Stimulated activated naive CD8-positive, alpha-beta T cell treated with anti-CD3 and anti-CD28 coated beads, Interleukin-15, Interleukin-2, amounts not matched to agents 100 ng/mL and 50 ng/mL, for 24 hours (primary cell): ENCODE measurements around the gene ZNF718.
A peak's percentile ranks its signal among the peaks of the same experiment; 100 is the strongest.
"Not testable (repeated sequence)": the region's sequence is repeated elsewhere in the genome, so short reads cannot be mapped to it uniquely, and the experiment has no call there.

Experiments
- H3K27ac Mint-ChIP-seq: one replicate; pipeline ENCODE4 v1.8.0; 2021; ENCODE audit warnings: mild to moderate bottlenecking, mixed read lengths
- H3K27me3 Mint-ChIP-seq: one replicate; pipeline ENCODE4 v1.8.0; 2021; ENCODE audit warnings: mixed read lengths
- H3K36me3 Mint-ChIP-seq: one replicate; pipeline ENCODE4 v1.8.0; 2021; ENCODE audit warnings: low read depth, mixed read lengths
- H3K4me1 Mint-ChIP-seq: one replicate; pipeline ENCODE4 v1.8.0; 2021; ENCODE audit warnings: low read depth, mixed read lengths
- H3K4me3 Mint-ChIP-seq: one replicate; pipeline ENCODE4 v1.8.0; 2021; ENCODE audit warnings: mild to moderate bottlenecking, mixed read lengths
- H3K9me3 Mint-ChIP-seq: one replicate; pipeline ENCODE4 v1.8.0; 2021; ENCODE audit warnings: mixed read lengths

ZNF718 gene

DNA sequence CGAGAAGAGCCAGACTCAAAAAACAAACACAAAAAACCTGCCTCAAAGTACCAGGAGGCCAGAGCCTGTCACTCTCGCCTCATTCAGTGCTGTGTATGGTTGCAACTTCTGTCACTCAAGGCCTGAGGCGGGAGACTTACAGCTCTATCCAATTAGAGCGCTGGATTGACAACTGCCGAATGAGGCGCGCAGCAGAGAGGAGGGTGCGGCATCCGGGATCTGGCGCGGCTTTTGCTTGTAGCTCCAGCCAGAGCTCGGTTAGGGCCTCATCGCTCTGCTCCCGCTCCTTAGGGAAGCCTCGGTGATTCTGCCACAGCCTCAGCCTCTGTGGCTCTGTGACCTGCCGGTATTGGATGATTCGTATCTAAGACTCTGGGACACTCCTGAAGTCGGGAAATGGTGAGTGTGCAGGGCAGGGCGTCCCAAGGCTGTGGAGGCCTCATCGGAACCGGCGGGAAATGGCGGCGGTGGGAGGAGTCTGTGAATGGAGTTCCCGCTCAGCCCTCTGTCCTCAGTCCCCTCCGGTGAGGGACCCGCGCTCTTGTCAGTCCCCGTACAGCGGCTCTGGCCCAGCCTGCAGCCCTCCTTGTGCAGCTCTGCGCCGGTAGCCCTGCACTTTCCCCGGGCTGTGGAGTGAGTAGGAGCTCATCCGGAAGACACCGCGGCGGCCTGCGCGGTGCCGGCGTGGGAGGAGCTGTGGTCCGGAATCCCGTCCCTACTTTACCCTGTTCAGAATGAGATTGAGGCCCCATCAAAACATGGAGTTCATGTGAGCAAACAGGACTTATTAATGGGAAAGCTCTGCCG, at the start of gene ZNF718:
ZNF718 (plus strand) TSS at position 227 of the 807 bp plus-strand sequence; CDS start at position 397, 170 bp downstream.
- H3K27me3 Mint-ChIP-seq: no peaks in the 10 kb centered on the region
- H3K36me3 Mint-ChIP-seq: peaks cover 66% of the 10 kb centered on the region
- peaks cover 11% of the 10 kb centered on the region for H3K9me3 Mint-ChIP-seq
- peak within 1 kb of the TSS; percentile 99 for H3K27ac Mint-ChIP-seq
- peak within 1 kb of the TSS; percentile 99 for H3K4me3 Mint-ChIP-seq
- H3K4me1 Mint-ChIP-seq: peaks cover 37% of the 10 kb centered on the region

GRCh38 chr4:85951-86350, 38.4 kb upstream of the ZNF718 start:
- H3K9me3 Mint-ChIP-seq: peaks cover 63% of the 10 kb centered on the region
- H3K27ac Mint-ChIP-seq: no peak overlapping the region
- H3K4me3 Mint-ChIP-seq: no peak overlapping the region
- H3K4me1 Mint-ChIP-seq: no peaks in the 10 kb centered on the region
- peaks cover 77% of the 10 kb centered on the region for H3K36me3 Mint-ChIP-seq
- H3K27me3 Mint-ChIP-seq: no peaks in the 10 kb centered on the region

DNA sequence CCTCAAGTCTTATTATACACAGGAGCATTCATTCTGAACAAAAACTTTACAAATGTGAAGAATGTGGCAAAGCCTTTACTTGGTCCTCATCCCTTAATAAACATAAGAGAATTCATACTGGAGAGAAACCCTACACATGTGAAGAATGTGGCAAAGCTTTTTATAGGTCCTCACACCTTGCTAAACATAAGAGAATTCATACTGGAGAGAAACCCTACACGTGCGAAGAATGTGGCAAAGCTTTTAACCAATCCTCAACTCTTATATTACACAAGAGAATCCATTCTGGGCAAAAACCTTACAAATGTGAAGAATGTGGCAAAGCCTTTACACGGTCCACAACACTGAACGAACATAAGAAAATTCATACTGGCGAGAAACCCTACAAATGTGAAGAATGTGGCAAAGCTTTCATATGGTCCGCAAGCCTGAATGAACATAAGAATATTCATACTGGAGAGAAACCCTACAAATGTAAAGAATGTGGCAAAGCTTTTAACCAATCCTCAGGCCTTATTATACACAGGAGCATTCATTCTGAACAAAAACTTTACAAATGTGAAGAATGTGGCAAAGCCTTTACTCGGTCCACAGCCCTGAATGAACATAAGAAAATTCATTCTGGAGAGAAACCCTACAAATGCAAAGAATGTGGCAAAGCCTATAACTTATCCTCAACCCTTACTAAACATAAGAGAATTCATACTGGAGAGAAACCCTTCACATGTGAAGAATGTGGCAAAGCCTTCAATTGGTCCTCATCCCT, 37.6 kb upstream of the ZNF718 start:
- not testable (repeated sequence) for H3K27me3 Mint-ChIP-seq, H3K4me3 Mint-ChIP-seq, H3K27ac Mint-ChIP-seq, H3K4me1 Mint-ChIP-seq
- Mint-ChIP-seq H3K9me3 (peaks cover 60% of the 10 kb centered on the region), H3K36me3 (peaks cover 76% of the 10 kb centered on the region)

DNA sequence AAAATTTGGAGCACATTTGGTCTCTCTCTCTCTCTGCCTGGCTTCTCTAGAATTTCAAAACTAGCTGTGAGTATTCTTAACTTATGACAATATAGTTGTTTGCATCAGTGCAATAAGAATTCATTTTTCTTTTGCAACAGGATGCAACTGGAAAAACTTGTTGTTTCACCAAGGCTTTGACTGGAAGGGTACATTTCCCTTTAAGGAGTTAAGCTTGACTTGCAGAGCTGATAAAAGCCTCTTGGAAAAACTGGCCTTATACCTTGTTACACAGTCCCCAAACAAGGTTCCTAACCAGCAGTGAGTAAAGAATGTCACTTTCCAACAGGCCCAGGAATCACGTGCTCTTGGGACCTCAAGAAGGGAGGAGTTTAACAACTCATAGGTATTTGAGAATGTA, 25.9 kb upstream of the ZNF718 start:
- H3K9me3 Mint-ChIP-seq: peaks cover 40% of the 10 kb centered on the region
- H3K36me3 Mint-ChIP-seq: peaks cover 18% of the 10 kb centered on the region
- no peak overlapping the region for H3K4me3 Mint-ChIP-seq
- H3K4me1 Mint-ChIP-seq: no peaks in the 10 kb centered on the region
- H3K27me3 Mint-ChIP-seq: no peaks in the 10 kb centered on the region
- no peak overlapping the region for H3K27ac Mint-ChIP-seq

DNA sequence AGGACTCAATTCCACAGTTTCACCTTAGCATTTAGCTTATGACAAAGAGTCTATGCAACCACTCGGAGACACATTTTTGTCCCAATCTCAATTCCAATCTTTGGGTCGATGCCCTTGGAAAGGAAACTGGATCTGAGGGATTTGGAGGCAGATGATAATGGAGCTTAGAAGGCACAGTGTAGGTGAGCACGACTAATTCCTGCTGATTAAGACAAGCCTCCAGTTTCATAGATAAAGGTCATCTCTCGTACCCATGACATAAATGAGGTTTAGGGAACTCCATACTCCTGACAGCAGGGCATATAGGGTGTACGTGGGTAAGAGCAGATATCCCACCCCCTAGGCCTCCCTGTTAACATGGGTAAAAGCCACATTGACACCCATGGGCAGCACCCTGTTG, 24.4 kb upstream of the ZNF718 start:
- no peak overlapping the region for H3K27ac Mint-ChIP-seq
- H3K9me3 Mint-ChIP-seq: peaks cover 35% of the 10 kb centered on the region
- no peaks in the 10 kb centered on the region for H3K4me1 Mint-ChIP-seq
- no peak overlapping the region for H3K4me3 Mint-ChIP-seq
- peaks cover 11% of the 10 kb centered on the region for H3K36me3 Mint-ChIP-seq
- H3K27me3 Mint-ChIP-seq: peaks cover 4% of the 10 kb centered on the region

- Mint-ChIP-seq H3K9me3 (peaks cover 51% of the 10 kb centered on the region), H3K4me1 (no peaks in the 10 kb centered on the region), H3K36me3 (peaks cover 31% of the 10 kb centered on the region), H3K27me3 (peaks cover 58% of the 10 kb centered on the region), H3K27ac (no peak overlapping the region), H3K4me3 (no peak overlapping the region)
Measured at GRCh38 chr4:107083-107443, 17.2 kb upstream of the ZNF718 start.

DNA sequence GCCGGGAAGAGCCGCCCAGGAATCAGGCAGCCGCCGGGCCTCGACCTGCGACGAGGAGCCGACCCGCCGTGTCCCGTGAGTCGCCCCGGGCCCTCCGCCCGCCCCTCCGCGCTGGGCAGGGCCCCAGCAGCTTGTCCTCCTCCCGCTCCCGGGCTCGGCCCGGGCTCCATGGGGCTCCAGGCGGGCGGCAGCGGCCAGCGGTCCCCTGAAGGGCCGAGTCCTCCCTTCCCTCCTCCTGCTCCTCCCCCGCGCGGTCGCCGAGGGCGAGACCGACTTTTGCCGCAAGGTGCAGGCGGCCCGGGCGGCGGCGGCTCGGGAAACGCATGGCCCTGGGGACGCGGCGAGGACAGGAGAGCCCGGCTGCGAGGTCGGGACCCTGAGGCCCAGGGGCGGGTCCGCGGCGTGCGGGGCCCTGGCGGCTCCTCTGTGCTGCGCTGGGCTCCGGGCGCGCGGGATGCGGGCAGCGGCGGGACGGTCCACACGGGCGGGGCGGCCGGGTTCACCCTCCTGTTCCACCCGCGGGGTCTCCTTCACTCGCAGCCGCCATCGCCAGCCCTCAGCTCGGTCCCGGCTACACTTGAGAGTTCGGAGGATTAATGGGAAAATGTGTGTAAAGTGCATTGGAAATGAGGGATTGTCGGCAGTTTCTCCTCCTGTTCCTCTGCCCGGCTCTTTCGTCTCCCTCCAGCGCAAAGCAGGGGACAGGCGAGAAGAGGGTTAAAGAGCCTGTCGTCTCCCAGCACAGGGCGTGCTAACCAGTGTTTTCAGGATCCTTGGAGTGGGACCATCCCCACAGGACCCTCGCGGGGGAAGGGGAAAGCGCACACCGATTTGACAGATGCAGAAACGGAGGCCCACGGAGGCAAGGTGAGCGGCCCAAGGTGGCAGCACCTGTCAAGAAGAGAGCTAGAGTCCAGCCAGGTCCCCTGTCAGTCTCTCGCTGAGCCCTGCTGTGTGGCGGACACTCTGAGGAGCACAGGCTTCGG, 16.6 kb upstream of the ZNF718 start:
- Mint-ChIP-seq H3K27ac (no peak overlapping the region), H3K36me3 (peaks cover 31% of the 10 kb centered on the region), H3K4me3 (no peak overlapping the region), H3K9me3 (peaks cover 46% of the 10 kb centered on the region), H3K27me3 (peaks cover 58% of the 10 kb centered on the region), H3K4me1 (no peaks in the 10 kb centered on the region)

DNA sequence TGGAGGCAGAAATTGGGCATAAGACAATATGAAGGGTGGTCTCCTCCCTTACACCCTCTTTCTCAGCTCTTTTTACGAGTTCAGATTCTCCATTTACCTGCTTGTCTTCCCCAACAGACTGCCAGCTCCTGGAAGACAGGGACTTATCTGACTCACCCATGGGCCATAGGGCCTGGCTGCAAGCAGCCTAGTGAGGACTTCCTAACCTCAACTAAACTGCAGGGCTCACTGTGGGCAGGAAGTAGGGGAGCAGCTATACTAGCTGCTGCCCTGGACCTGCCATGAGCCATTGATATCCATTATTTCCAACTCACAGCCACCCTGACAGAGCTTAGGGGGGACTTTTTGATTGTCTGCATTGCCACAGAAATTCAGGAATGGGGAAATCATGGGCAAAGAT, 11.5 kb upstream of the ZNF718 start:
- Mint-ChIP-seq H3K27ac (no peak overlapping the region), H3K27me3 (peaks cover 32% of the 10 kb centered on the region), H3K4me1 (peaks cover 8% of the 10 kb centered on the region), H3K4me3 (no peak overlapping the region), H3K9me3 (peaks cover 37% of the 10 kb centered on the region), H3K36me3 (peaks cover 19% of the 10 kb centered on the region)

GRCh38 chr4:113732-114131, 10.6 kb upstream of the ZNF718 start:
- Mint-ChIP-seq H3K27me3 (peaks cover 22% of the 10 kb centered on the region), H3K36me3 (peaks cover 11% of the 10 kb centered on the region), H3K4me1 (peaks cover 8% of the 10 kb centered on the region), H3K4me3 (no peak overlapping the region), H3K27ac (no peak overlapping the region), H3K9me3 (peaks cover 41% of the 10 kb centered on the region)

DNA sequence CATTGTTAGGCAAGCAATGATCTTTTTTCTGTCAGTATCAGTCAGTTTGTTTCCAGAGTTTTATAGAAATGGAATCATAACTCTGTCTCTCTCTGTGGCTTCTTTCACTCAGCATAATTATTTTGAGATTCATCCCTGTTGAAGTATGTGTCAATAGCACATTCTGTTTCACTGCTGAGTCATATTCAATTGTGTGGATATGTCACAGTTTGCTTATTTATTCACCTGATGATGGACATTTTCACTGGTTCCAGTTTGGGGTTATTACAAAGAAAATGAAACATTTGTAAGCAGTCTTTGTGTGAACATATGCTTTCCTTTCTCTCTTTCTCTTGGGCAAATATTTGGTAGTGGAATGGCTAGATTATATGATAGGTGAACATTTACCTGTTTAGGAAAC, 10.2 kb upstream of the ZNF718 start:
- Mint-ChIP-seq H3K27ac (no peak overlapping the region), H3K9me3 (peaks cover 37% of the 10 kb centered on the region), H3K4me3 (no peak overlapping the region), H3K4me1 (peaks cover 8% of the 10 kb centered on the region), H3K27me3 (peaks cover 18% of the 10 kb centered on the region), H3K36me3 (peaks cover 7% of the 10 kb centered on the region)

DNA sequence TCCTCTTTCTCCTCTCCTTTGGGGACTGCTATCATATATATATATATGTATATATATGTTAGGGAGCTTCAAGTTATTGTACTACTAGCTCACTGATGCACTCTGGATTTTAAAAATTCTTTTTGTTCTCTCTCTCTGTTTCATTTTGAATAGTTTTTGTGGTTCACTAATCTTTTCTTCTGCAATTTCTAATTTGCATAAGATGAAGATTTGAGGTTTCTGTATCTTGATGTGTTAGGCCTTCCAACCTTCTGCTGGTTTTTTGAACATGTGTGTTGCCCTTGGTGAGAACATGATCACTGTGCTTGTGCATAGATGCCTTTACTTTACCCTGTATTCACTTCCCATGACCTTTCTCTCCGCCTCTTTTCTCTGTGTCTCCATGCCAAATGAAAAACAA, 7.8 kb upstream of the ZNF718 start:
- no peak overlapping the region for H3K27ac Mint-ChIP-seq
- no peak overlapping the region for H3K4me3 Mint-ChIP-seq
- H3K9me3 Mint-ChIP-seq: peaks cover 36% of the 10 kb centered on the region
- H3K4me1 Mint-ChIP-seq: peaks cover 21% of the 10 kb centered on the region
- peaks cover 11% of the 10 kb centered on the region for H3K36me3 Mint-ChIP-seq
- H3K27me3 Mint-ChIP-seq: peaks cover 2% of the 10 kb centered on the region

DNA sequence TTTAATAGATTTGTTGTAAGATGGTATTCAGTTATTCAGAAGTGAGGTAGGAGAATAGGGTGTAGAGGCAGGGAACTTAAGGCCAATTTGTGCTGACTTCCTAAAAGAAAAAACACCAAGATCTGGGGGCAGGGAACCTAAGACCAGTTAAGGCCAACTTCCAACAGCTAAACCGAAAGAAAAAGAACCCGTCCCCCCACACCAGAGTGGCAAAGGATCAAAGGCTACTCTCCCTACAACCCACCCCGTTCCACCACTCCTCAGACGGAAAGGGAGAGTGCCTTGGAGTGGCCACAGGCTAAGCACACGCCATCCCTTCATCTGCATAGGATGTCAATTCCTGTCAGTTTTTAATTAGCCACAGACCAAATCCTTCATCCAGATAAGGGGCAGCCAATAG, 3.7 kb upstream of the ZNF718 start:
- Mint-ChIP-seq H3K36me3 (peaks cover 31% of the 10 kb centered on the region), H3K27me3 (no peaks in the 10 kb centered on the region), H3K4me3 (no peak overlapping the region), H3K4me1 (peaks cover 37% of the 10 kb centered on the region), H3K27ac (no peak overlapping the region), H3K9me3 (peaks cover 30% of the 10 kb centered on the region)

GRCh38 chr4:121408-122084, 2.8 kb upstream of the ZNF718 start:
- H3K36me3 Mint-ChIP-seq: peaks cover 40% of the 10 kb centered on the region
- no peaks in the 10 kb centered on the region for H3K27me3 Mint-ChIP-seq
- peak overlapping the region; percentile 21 for H3K4me3 Mint-ChIP-seq
- H3K9me3 Mint-ChIP-seq: peaks cover 28% of the 10 kb centered on the region
- peaks cover 41% of the 10 kb centered on the region for H3K4me1 Mint-ChIP-seq
- peak overlapping the region; percentile 34 for H3K27ac Mint-ChIP-seq

- H3K36me3 Mint-ChIP-seq: peaks cover 60% of the 10 kb centered on the region
- peaks cover 37% of the 10 kb centered on the region for H3K4me1 Mint-ChIP-seq
- H3K4me3 Mint-ChIP-seq: peak overlapping the region; percentile 99
Measured at GRCh38 chr4:123922-124274, 403 bp upstream of the ZNF718 start.

More at GRCh38 chr4:123922-124274, 403 bp upstream of the ZNF718 start:
- not testable (repeated sequence) for H3K27me3 Mint-ChIP-seq
- Mint-ChIP-seq H3K27ac (peak overlapping the region; percentile 99), H3K9me3 (peaks cover 11% of the 10 kb centered on the region)
